NB4 (cell line): ENCODE data around the gene ERBB4.

Source experiments
- CTCF ChIP-seq: IDR thresholded peaks from one replicate; pipeline ENCODE4 v1.5.1; 2012; ENCODE audit warnings: low read depth, low read length
- MAX ChIP-seq: IDR thresholded peaks from 2 replicates; pipeline ENCODE4 v1.6.1; 2011; ENCODE audit warnings: low read depth, low read length
- MYC ChIP-seq: IDR thresholded peaks from 2 replicates; pipeline ENCODE4 v1.6.1; 2011; ENCODE audit warnings: low read depth, low read length
- POLR2A ChIP-seq: IDR thresholded peaks from 2 replicates; pipeline ENCODE4 v1.6.1; 2011; ENCODE audit warnings: mild to moderate bottlenecking; ENCODE audit not compliant: insufficient read length; ENCODE audit errors: extremely low read depth

GRCh38 chr2:211354481-211354880 is 1184.1 kb downstream of the ERBB4 start:
- TF ChIP-seq POLR2A (no peak), CTCF (no peak), MAX (no peak), MYC (no peak)
